Inflammatory macrophage treated with lipopolysaccharide for 1 hour (primary cell): Measurements from ENCODE around the gene CAPG.

ENCODE experiments used
- DNase-seq, 2 donors: peaks; one replicate each; pipeline ENCODE4 v3.0.0-alpha.2; 2020 to 2022

The CAPG gene

DNA sequence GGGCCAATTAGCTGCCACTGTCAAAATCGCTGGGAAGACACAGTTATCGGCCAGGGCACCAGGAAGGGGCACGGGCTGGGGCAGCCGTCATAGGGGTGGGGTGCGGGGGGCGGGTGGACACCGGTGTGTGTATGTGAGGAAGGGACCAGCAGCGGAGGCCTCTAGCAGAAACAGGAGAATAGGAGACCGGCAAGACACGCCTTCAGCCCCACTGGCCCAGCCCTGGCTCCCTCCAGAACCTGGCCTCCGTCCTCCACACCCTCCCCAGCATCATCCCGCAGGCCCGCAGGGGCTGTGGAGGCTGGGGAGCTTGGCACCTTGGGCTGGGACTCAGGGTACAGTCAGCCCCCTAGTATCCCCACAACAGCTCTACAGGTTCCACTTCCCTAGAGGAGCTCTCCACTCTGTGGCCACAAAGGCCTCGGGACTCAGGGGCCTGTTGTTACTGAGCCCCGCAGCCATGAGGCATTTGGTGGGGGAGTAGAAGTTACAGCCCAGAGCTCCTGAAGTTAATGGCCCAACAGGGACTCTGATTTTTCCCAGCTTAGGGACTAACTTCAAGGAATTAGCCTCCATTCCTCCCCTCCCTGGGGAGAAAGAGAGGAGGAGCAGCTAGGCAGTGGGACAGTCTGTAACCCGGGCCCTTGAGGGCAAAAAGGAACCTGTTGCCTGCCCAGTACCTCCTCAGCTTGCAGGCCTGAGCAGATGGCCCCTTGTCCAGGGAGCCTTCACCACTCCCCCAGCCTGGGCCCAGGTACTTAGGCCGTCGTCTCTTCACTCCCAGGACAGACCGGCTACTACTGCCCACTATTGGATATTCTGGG is 28.2 kb upstream of the CAPG start:
- DNase-seq = peak in 1 of 2 donors; percentile 23

DNA sequence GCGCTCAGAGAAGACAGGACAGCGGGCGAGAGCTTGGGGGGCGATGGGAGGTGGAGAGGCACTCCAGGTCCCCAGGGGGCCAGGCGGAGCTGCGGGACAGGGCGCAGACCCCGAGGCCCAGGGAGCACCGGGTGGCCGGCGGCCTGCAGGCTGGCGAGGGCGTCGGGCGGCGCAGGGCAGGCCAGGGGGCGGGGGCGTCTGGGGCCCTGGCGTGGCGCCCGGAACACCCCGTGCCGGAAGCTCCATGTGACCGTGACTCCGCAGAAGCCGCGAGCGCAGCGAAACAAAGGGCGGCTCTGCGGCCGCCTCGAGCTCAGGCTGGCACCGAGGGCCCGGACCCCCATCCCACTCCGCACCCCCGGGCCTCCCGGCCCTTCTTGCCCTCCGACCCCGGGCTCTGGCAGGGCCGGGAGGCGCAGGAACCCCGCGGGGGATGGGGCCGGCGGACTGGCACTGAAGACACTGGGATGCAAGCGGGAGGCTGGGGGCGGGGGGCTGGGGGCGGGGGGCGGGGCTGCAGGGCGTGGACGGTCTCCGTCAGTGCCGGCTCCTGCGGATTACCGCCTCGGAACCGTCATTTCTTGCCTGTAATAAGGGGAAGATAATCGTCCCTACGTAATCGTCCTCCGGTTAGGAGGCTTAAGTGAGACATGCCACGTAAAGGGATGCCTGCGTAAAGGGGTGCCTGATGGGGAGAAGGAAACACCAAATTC is 27.5 kb upstream of the CAPG start:
- peak; percentile 90 to 93 for DNase-seq

DNA sequence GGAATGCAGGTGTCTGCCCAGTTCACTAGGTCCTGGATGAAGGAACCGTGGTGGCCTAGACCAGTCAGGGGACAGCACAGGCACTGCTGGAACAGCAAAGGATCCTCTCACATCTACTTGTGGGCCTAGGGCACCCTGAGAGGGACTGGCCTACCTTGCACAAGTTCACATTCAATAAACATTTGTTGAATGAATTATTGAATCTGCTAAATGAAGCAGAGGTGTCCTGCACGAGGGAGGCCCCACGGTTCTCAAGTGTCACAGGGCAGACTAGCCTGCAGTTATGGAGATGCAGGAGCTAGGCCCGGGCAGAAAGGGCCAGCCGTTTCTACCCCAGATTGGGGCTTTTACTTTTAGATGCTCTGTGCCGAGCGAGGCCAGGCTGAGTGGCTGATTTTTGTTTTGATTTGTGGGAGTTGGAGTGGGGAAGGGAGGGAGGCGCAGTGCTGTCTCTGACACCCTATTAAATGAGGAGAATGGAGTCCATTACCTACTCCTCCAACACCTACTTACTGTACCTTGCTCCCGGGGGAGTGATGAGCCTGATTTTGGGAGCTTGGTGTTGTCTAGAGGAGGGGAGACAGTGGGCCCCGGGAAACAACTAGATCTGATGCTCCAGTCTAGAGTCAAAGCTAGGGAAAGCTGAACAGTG is 26.8 kb upstream of the CAPG start:
- DNase-seq = no peak

DNA sequence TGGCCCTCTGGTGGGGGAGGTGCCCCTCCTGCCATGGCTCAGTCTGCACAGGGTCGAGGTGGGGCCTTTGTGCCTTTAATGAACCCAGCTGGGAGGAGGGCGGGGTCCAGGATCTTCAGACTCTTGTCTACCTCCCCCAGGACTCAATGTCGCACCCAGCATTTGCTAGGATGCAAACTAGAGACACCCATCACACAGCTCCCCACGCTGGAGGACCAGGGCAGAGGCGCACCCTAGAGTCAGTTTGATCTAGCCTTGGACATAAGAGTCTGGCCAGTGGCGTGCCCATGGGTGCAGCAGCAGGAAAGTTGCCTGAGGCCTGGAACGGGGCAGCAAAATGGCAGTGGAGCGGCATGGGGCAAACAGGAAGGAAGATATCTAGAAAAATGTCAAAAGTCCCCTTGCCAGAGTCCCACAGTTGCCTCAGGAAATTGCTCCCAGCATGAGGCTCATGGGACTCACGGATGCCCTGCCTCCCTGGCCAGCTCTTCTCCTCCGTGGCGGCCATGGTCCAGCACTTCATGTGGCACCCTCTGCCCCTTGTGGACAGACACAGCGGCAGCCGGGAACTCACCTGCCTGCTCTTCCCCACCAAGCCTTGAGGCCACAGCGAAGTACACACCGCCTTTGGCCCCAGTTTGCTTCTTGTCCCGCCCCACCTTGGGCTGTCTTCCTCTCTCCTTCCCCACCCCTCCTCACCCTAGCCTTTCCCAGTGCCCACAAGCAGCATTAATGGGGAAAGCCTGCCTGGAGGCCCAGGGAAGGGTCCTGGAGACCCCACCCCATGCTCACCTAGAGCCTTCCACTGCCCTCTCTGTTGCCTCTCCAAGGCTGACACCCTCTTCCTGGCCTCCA is 26.0 kb upstream of the CAPG start:
- no peak for DNase-seq

GRCh38 chr2:85435220-85435958 is 25.2 kb upstream of the CAPG start:
- DNase-seq = no peak

GRCh38 chr2:85434696-85435095 is 24.5 kb upstream of the CAPG start:
- no peak for DNase-seq

DNA sequence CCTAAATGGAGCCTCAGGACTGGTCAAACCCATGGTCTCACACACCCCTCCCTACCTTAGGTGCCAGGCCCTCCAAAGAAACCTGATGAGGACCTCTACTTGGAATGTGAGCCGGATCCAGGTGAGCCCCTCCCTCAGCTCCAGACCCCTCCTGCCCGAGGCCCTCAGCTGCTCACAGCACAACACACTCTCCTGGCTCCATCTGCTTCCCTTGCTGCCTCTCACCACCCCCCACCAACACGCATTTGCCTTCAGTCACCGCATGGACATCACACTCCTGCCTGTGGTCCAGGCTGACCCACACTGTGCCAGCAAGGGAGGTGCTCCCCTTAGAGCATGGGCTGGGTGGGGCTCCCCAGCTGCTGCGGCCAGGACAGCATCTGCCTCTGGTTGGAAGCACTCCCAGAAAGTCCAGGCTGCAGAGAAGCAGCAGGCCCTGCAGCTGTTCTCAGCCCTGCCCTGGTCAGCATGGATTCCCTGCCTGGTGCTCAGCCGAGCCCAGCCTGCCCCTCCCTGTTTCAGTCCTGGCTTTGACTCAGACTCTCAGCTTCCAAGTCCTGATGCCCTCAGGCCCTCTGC is 23.4 kb upstream of the CAPG start:
- DNase-seq = no peak

DNA sequence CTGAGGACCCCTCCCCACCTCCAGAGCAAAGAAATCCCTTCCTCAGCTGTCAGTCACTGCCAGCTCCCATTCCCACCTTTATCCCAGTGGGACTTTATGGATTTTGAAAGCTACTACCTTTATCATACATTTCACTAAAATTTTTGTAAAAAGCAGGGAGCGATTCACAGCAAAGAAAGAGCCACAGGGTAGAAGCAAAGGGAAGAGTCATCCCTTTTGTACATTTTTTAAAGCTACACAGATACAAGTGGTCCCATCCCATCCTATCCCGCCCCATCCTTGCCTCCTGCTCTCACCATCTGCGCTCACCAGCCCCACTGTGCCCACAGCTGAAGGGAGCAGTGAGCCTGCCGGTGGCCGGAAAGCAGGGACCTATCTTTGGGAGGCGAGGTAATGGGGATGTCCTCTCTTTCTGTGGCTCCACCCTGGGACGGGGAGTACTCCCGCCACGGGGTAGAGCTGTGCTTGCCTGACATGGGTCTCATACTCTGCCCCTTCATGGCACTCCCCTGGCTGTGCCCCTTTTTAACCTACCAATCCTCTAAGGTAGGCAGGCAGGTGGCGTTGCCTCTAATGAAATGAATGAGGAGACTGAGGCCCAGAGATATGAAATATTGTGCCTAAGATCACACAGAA is 21.5 kb upstream of the CAPG start:
- no peak for DNase-seq

DNA sequence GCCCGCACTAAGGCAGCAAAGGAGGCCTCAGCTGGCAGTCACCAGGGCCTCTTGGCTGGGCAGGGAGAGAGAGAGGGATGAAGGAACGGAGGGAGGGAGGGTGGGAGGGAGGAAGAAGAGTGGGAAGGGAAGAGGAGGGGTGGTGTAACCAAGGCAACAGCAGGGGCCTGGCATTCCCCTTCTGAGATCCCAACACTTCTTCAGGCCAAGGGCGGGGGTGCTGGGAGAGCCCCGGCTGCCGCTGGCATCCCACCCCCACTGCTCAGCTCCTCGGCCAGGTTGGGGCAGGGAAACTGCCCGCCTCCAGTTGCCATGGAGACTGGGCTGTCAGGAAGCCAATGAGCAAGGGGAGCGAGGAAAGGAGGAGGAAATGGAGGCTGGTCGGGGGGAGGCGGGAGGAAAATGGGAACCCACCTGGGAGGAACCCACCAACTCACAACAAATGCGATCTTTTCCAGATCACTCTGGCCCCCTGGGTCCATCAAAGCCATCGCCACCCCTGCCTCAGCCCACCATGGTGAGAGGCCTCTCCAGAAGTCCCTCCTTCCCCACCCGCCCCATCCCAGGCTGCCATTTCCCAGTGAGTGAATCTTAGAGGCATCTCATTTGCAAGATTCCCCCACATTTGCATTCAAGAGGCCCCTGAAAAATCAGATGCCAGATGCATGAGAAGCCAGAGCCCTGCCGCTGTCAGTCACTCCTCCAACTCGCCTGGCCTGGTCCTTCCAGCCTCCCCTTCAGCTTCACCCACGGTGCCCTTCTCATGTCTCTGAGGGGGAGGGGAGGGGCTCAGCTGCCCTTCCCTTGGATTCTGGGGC is 20.8 kb upstream of the CAPG start:
- DNase-seq = no peak

- DNase-seq = no peak
These were observed 19.7 kb upstream of the CAPG start for GRCh38 chr2:85429924-85430289.

GRCh38 chr2:85429213-85429923 is 19.2 kb upstream of the CAPG start:
- DNase-seq = no peak

- peak; percentile 86 to 91 for DNase-seq
These were observed 18.2 kb upstream of the CAPG start for GRCh38 chr2:85428343-85428881.

- no peak for DNase-seq
These were observed 17.2 kb upstream of the CAPG start for GRCh38 chr2:85427300-85427835.

GRCh38 chr2:85425588-85425987 is 15.4 kb upstream of the CAPG start:
- no peak for DNase-seq

DNA sequence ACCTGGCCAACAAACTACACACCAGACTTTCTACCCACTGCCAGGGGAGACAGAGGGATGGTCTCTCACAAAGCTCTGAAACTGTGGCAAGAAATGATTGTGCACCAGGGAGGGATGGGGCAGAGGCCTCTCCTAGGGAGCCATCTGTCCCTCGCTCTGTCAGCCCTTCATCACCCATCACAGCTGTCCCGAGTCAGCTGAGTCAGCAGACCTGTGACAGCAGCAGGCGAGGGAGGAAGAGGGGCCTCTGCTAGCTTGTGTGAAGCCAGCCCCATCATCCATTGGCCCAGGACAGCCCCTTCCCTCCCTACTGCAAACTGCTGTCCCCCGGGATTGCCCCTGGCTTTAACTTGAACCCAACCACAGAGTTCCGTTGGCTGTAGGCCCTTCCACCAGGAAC is 13.4 kb upstream of the CAPG start:
- no peak for DNase-seq

- DNase-seq = no peak
These were observed 11.9 kb upstream of the CAPG start for GRCh38 chr2:85422072-85422457.

DNA sequence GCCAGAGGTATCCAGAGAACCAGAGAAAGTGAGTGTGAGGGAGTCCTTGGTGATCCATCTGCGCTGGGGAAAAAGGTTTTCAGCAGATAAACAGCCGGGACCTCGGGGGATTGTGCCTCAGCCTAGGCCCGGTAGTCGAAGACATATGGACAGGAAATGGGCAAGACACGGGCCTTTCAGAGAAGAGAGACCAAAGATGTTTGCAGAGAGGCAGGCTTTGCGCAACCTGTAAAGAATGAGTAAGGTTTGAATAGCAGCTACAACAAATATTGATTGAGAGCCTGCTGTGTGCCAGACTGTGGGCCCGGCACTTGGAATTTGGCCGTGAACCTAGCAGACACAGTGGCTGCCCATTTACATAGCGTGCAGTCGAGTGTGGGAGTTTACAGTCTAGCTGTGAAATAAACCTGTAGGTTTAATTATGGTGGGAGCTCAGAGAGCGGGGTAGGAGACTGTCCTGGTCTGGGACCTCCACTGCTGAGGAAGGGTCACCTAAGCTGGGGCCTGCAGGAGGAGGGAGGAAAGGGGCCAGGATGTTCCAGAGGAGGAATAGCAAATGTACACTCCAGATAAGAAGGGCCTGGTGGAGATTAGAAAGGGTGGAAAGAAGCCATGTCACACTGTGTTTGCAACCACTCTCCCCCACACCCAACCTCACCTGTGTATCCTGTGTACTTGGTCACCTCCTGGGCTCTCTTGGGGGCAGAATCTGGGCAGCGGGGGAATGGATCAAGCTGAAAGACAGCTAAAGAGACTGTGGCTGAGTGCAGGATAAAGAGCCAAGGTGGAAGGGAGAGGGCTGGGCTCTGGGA is 11.3 kb upstream of the CAPG start:
- DNase-seq = no peak

DNA sequence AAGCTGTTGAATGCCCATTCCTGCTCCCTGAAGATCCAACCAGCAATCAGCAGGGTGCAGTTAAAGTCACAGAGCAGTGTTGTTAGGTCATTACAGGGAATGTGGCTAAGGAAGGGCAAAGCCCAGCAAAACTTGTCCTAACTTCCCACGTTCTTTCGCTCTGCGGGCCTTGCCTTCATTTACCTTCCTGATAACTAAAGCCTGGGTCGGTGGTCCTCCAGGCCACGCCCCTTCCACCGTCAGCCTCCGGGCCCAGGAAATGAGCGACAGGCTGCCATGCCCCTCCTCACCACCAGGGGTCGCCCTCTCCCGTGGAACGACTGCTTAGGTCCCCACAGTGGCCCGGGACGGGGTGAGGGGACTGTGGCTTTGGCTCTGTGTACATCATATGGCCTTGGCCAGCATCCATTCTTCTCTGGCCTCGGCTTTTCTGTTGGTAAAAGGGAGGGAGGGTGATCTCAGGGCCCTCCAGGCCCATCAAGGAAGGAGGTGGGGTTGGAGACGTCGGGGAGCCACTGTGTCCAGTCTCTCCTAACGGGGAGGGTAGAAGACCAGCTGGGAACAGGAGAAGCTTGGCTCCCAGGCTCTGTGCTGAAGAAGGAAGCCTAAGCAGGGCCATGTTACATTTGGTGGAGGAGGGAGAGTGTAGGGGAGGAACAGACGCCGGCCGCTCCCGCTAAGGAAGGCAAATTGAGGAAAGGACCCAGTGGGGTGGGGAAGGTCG is 10.5 kb upstream of the CAPG start:
- DNase-seq = peak in 1 of 2 donors; percentile 95
